Transverse colon (tissue), 4 donors: ENCODE data around the gene CST9.

ENCODE experiments used
- CTCF ChIP-seq, 5 experiments: fragments of 200-600 bp in 3 of 5; fragments of 450-650 bp in 2 of 5; sonication (generic) in 3 of 5; IDR thresholded peaks; 1 replicate in 2 of 5; 2 replicates in 3 of 5; pipeline ENCODE4 v1.5.1; 2016 to 2017; ENCODE audit warnings: antibody characterized with exemption in 5 of 5, inconsistent platforms in 3 of 5, mild to moderate bottlenecking in 2 of 5, moderate library complexity in 1 of 5
- EP300 ChIP-seq: sonication (generic); formaldehyde crosslinking; IDR thresholded peaks from one replicate; pipeline ENCODE4 v1.6.1; 2017; ENCODE audit warnings: antibody characterized with exemption, low read depth
- POLR2A ChIP-seq: fragments of 450-650 bp; IDR thresholded peaks from one replicate; pipeline ENCODE4 v1.6.1; 2016; ENCODE audit warnings: antibody characterized with exemption, mild to moderate bottlenecking, moderate library complexity
- POLR2AphosphoS5 ChIP-seq, 3 donors: sonication (generic); formaldehyde crosslinking; IDR thresholded peaks; one replicate each; pipeline ENCODE4 v1.6.1; 2016; ENCODE audit warnings: antibody characterized with exemption in 3 of 3

- no peak for TF ChIP-seq CTCF (IDR thresholded peaks at IDR 0.05)
- TF ChIP-seq EP300 = no peak
- TF ChIP-seq POLR2AphosphoS5 (IDR thresholded peaks at IDR 0.05) = no peak
- TF ChIP-seq POLR2A = no peak
These were observed 30.7 kb downstream of the CST9 start for GRCh38 chr20:23574977-23575376.
